HCEC 1CT (cell line): ENCODE results near the gene FTCD.
"Not testable (repeated sequence)": the region's sequence is repeated elsewhere in the genome, so short reads cannot be mapped to it uniquely, and the experiment has no call there.

Experiments
- DNase-seq: peaks from one replicate; pipeline ENCODE4 v3.0.0-alpha.2; 2017

FTCD gene

GRCh38 chr21:46108827-46109312 lies 46.5 kb downstream of the FTCD start:
- DNase-seq: no peak

GRCh38 chr21:46107376-46107775 lies 48.0 kb downstream of the FTCD start:
- DNase-seq: not testable (repeated sequence)

GRCh38 chr21:46104104-46104503 lies 51.3 kb downstream of the FTCD start:
- DNase-seq: no peak

- DNase-seq: no peak
Measured at GRCh38 chr21:46100906-46101305, 54.5 kb downstream of the FTCD start.

GRCh38 chr21:46100426-46100825 lies 55.0 kb downstream of the FTCD start:
- peak; percentile 64 for DNase-seq

GRCh38 chr21:46100020-46100419 lies 55.4 kb downstream of the FTCD start:
- no peak for DNase-seq

- DNase-seq: peak; percentile 44
Measured at GRCh38 chr21:46099476-46099875, 55.9 kb downstream of the FTCD start.

- DNase-seq: no peak
Measured at GRCh38 chr21:46098303-46099141, 56.9 kb downstream of the FTCD start.

- DNase-seq: peak; percentile 72
Measured at GRCh38 chr21:46097336-46098293, 57.8 kb downstream of the FTCD start, which contains the start of gene COL6A2. Gene COL6A2, plus strand, starts transcription at chr21:46098112.

- DNase-seq: no peak
Measured at GRCh38 chr21:46096596-46097335, 58.6 kb downstream of the FTCD start.

- DNase-seq: no peak
Measured at GRCh38 chr21:46095814-46096595, 59.4 kb downstream of the FTCD start.

- no peak for DNase-seq
Measured at GRCh38 chr21:46095083-46095719, 60.2 kb downstream of the FTCD start.

GRCh38 chr21:46094401-46095082 lies 60.8 kb downstream of the FTCD start:
- no peak for DNase-seq

GRCh38 chr21:46093668-46094400 lies 61.5 kb downstream of the FTCD start:
- no peak for DNase-seq

- DNase-seq: peak; percentile 27
Measured at GRCh38 chr21:46092811-46093667, 62.3 kb downstream of the FTCD start.

GRCh38 chr21:46092026-46092764 lies 63.2 kb downstream of the FTCD start:
- DNase-seq: peak; percentile 97

GRCh38 chr21:46091631-46092025 lies 63.8 kb downstream of the FTCD start:
- DNase-seq: no peak

GRCh38 chr21:46091118-46091517 lies 64.3 kb downstream of the FTCD start:
- DNase-seq: no peak
